H9 (cell line): ENCODE measurements around the gene GPR176. TPM values are rescaled to one million over a fixed set of nuclear protein-coding genes. Genes with fewer than 3 reads are reported as not detected.
A peak's percentile ranks its signal among the peaks of the same experiment; 100 is the strongest.

Source experiments
- DNase-seq: peaks from one replicate; pipeline ENCODE4 v3.0.0-alpha.2; 2017
- H2AFZ ChIP-seq: one replicate; pipeline ENCODE4 v1.6.1; 2013; ENCODE audit warnings: mild to moderate bottlenecking, low read length, control low read depth, moderate library complexity
- H2AK5ac ChIP-seq: 2 replicates; pipeline ENCODE4 v1.6.1; 2013; ENCODE audit warnings: low read length, control low read depth, mixed read lengths; ENCODE audit not compliant: insufficient read length
- H2BK120ac ChIP-seq: one replicate; pipeline ENCODE4 v1.6.1; 2013; ENCODE audit warnings: low read depth, mild to moderate bottlenecking, low read length, control low read depth, inconsistent platforms; ENCODE audit not compliant: poor library complexity, severe bottlenecking
- H2BK12ac ChIP-seq: 2 replicates; pipeline ENCODE4 v1.6.1; 2013; ENCODE audit warnings: low read length, control low read depth, mixed read lengths, low read depth; ENCODE audit not compliant: insufficient read length
- H2BK15ac ChIP-seq: 2 replicates; pipeline ENCODE4 v1.6.1; 2013; ENCODE audit warnings: low read depth, low read length, control low read depth
- H2BK20ac ChIP-seq: one replicate; pipeline ENCODE4 v1.6.1; 2013; ENCODE audit warnings: low read depth, mild to moderate bottlenecking, low read length, control low read depth, inconsistent platforms; ENCODE audit not compliant: poor library complexity, severe bottlenecking
- H2BK5ac ChIP-seq: 2 replicates; pipeline ENCODE4 v1.6.1; 2013; ENCODE audit warnings: low read length, control low read depth, mixed read lengths; ENCODE audit not compliant: insufficient read length
- H3K14ac ChIP-seq: 2 replicates; pipeline ENCODE4 v1.6.1; 2013; ENCODE audit warnings: low read length, control low read depth; ENCODE audit not compliant: insufficient read depth
- H3K18ac ChIP-seq: 2 replicates; pipeline ENCODE4 v1.6.1; 2013; ENCODE audit warnings: low read depth, mild to moderate bottlenecking, mixed read lengths, low read length, control low read depth; ENCODE audit not compliant: insufficient read length
- H3K23ac ChIP-seq: 2 replicates; pipeline ENCODE4 v1.6.1; 2013; ENCODE audit warnings: low read length, control low read depth, mixed read lengths, low read depth; ENCODE audit not compliant: insufficient read length
- H3K23me2 ChIP-seq: 2 replicates; pipeline ENCODE4 v1.6.1; 2013; ENCODE audit warnings: low read depth, mild to moderate bottlenecking, mixed read lengths, low read length, control low read depth; ENCODE audit not compliant: insufficient read length, poor library complexity, severe bottlenecking
- H3K27ac ChIP-seq: 2 replicates; pipeline ENCODE4 v1.5.1; 2013; ENCODE audit warnings: low read length, control low read depth, mixed read lengths, low read depth; ENCODE audit not compliant: insufficient read length
- H3K27me3 ChIP-seq: 2 replicates; pipeline ENCODE4 v1.6.1; 2013; ENCODE audit warnings: low read length, control low read depth, inconsistent platforms; ENCODE audit not compliant: insufficient read depth
- H3K4ac ChIP-seq: 2 replicates; pipeline ENCODE4 v1.6.1; 2013; ENCODE audit warnings: low read depth, mild to moderate bottlenecking, control low read depth, inconsistent platforms, low read length, moderate library complexity
- H3K4me1 ChIP-seq: 2 replicates; pipeline ENCODE4 v1.6.1; 2013; ENCODE audit warnings: low read length, control low read depth, inconsistent platforms; ENCODE audit not compliant: insufficient read depth
- H3K4me2 ChIP-seq: 2 replicates; pipeline ENCODE4 v1.6.1; 2013; ENCODE audit warnings: low read length, control low read depth, mixed read lengths; ENCODE audit not compliant: insufficient read length, insufficient read depth
- H3K56ac ChIP-seq: 2 replicates; pipeline ENCODE4 v1.6.1; 2013; ENCODE audit warnings: low read depth, mild to moderate bottlenecking, mixed read lengths, low read length, control low read depth; ENCODE audit not compliant: insufficient read length
- H3K79me1 ChIP-seq: 2 replicates; pipeline ENCODE4 v1.6.1; 2013; ENCODE audit warnings: low read depth, mild to moderate bottlenecking, moderate library complexity, low read length, control low read depth, inconsistent platforms; ENCODE audit not compliant: insufficient read depth, poor library complexity, severe bottlenecking
- H3K79me2 ChIP-seq: 2 replicates; pipeline ENCODE4 v1.6.1; 2013; ENCODE audit warnings: low read length, control low read depth, inconsistent platforms; ENCODE audit not compliant: insufficient read depth
- H3K9ac ChIP-seq: 2 replicates; pipeline ENCODE4 v1.6.1; 2013; ENCODE audit warnings: low read length, control low read depth, mixed read lengths; ENCODE audit not compliant: insufficient read length; ENCODE audit errors: extremely low read depth
- H3K9me3 ChIP-seq: one replicate; pipeline ENCODE4 v1.6.1; 2013; ENCODE audit warnings: low read depth, low read length, inconsistent platforms; ENCODE audit not compliant: control insufficient read depth
- H3T11ph ChIP-seq: one replicate; pipeline ENCODE4 v1.6.1; 2013; ENCODE audit warnings: mild to moderate bottlenecking, low read length, control low read depth, inconsistent platforms
- H4K20me1 ChIP-seq: one replicate; pipeline ENCODE4 v1.6.1; 2013; ENCODE audit not compliant: control insufficient read depth, insufficient read length, insufficient read depth
- H4K5ac ChIP-seq: 2 replicates; pipeline ENCODE4 v1.6.1; 2013; ENCODE audit warnings: low read depth, mild to moderate bottlenecking, mixed read lengths, low read length, control low read depth; ENCODE audit not compliant: insufficient read length
- H4K8ac ChIP-seq: replicated peaks from 2 replicates; pipeline ENCODE4 v1.6.1; 2013; ENCODE audit warnings: low read length, control low read depth, mixed read lengths, low read depth; ENCODE audit not compliant: insufficient read length
- H4K91ac ChIP-seq: 2 replicates; pipeline ENCODE4 v1.6.1; 2013; ENCODE audit warnings: low read depth, mild to moderate bottlenecking, moderate library complexity, mixed read lengths, low read length, control low read depth; ENCODE audit not compliant: insufficient read length
- H3K27ac Mint-ChIP-seq, 3 experiments: 2 replicates in 2 of 3; 3 replicates in 1 of 3; pipeline ENCODE4 v1.8.0; 2020 to 2021; ENCODE audit warnings: mixed read lengths in 3 of 3, mild to moderate bottlenecking in 1 of 3, moderate library complexity in 1 of 3
- H3K27me3 Mint-ChIP-seq: 2 replicates; pipeline ENCODE4 v1.8.0; 2021; ENCODE audit warnings: low read depth, mild to moderate bottlenecking, moderate library complexity, mixed read lengths
- H3K36me3 Mint-ChIP-seq, 3 experiments: 2 replicates in 2 of 3; 3 replicates in 1 of 3; pipeline ENCODE4 v1.8.0; 2020 to 2021; ENCODE audit warnings: low read depth in 3 of 3, mixed read lengths in 3 of 3; ENCODE audit not compliant: insufficient read depth in 1 of 3
- H3K4me1 Mint-ChIP-seq, 2 experiments: 2 replicates each; pipeline ENCODE4 v1.8.0; 2020; ENCODE audit warnings: mixed read lengths in 2 of 2
- H3K4me3 Mint-ChIP-seq, 2 experiments: 2 replicates in 1 of 2; 3 replicates in 1 of 2; pipeline ENCODE4 v1.8.0; 2020 to 2021; ENCODE audit warnings: mild to moderate bottlenecking in 2 of 2, mixed read lengths in 2 of 2, moderate library complexity in 1 of 2
- H3K9me3 Mint-ChIP-seq, 2 experiments: 2 replicates in 1 of 2; 3 replicates in 1 of 2; pipeline ENCODE4 v1.8.0; 2020; ENCODE audit warnings: mild to moderate bottlenecking in 2 of 2, mixed read lengths in 2 of 2, moderate library complexity in 1 of 2
- CTCF ChIP-seq: fragments of 200-600 bp; sonication (generic); conservative IDR thresholded peaks from 3 replicates; pipeline ENCODE4 v1.8.0; 2021; ENCODE audit warnings: antibody characterized with exemption, mild to moderate bottlenecking
- WGBS: extraction: QIAGEN DNeasy Blood & Tissue Kit; methylation state at CpG from one replicate; pipeline ENCODE4 v1.1.7; 2013; ENCODE audit warnings: missing lambda C conversion rate, low lambda C conversion rate, mixed read lengths; ENCODE audit not compliant: insufficient read length; ENCODE audit errors: extremely low coverage; 5-methylcytosine and 5-hydroxymethylcytosine counted together
- total RNA-seq: library from RNA; stranded (reverse); gene quantifications from 2 replicates; pipeline ENCODE4 v1.2.1, GENCODE V29; 2021

Gene GPR176
- total RNA-seq, 1 experiment from 2014 or later: 132 TPM

DNA sequence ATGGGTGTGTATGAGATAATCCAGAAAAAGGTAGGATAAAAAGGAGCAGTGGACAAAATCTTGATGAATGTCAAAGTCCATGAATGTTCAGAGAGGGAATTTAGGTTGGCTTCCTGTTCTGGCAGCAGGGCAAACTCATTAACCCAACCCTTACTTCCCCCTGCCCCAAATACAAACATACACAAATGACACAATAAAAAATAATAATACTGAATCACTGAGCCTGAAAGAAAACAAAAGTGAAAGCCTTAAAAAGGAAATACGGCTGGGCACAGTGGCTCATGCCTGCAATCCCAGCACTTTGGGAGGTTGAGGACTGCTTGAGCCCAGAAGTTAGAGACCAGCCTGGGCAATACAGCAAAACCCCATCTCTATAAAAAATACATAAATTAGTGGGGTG, 62.9 kb downstream of the GPR176 start:
- peaks cover 52 to 59% of the 10 kb centered on the region in 2 experiments for H3K4me1 Mint-ChIP-seq
- Histone ChIP-seq H4K8ac (no peak overlapping the region), H3K9me3 (no peaks in the 10 kb centered on the region), H4K20me1 (no peaks in the 10 kb centered on the region), H2BK20ac (no peak overlapping the region), H3K4me1 (peaks cover 4% of the 10 kb centered on the region), H3K23me2 (no peaks in the 10 kb centered on the region), H3K27me3 (no peaks in the 10 kb centered on the region), H2BK12ac (no peak overlapping the region), H3K18ac (no peak overlapping the region), H2BK15ac (no peak overlapping the region), H3K79me2 (peaks cover 11% of the 10 kb centered on the region; the same call in 1 of the 2 replicates), H3K27ac (no peak overlapping the region), H3T11ph (no peak overlapping the region), H4K5ac (no peak overlapping the region), H3K9ac (no peak overlapping the region), H2AFZ (no peak overlapping the region), H2BK5ac (no peak overlapping the region), H2BK120ac (no peak overlapping the region), H2AK5ac (no peak overlapping the region), H3K79me1 (no peaks in the 10 kb centered on the region), H3K14ac (no peak overlapping the region), H3K56ac (no peak overlapping the region), H3K23ac (no peak overlapping the region), H3K4ac (no peak overlapping the region), H4K91ac (no peak overlapping the region), H3K4me2 (no peak overlapping the region)
- H3K36me3 Mint-ChIP-seq: peaks cover 21 to 36% (median 33%) of the 10 kb centered on the region in 3 experiments
- TF ChIP-seq CTCF: no peak
- no peak overlapping the region for H3K4me3 Mint-ChIP-seq
- peak overlapping the region in 1 of 3 experiments; percentile 2; a peak in 2 of 7 replicates for H3K27ac Mint-ChIP-seq
- no peaks in the 10 kb centered on the region; a peak in 1 of 5 replicates for H3K9me3 Mint-ChIP-seq
- no peak for DNase-seq
- H3K27me3 Mint-ChIP-seq: no peaks in the 10 kb centered on the region
- no CpG with 5 or more reads among the region's 1 CpG for WGBS
